ENCODE measurements around the gene CNTNAP2. TPM values are rescaled to one million over a fixed set of nuclear protein-coding genes. Genes with fewer than 3 reads are reported as not detected.
"Not testable (repeated sequence)": the region's sequence is repeated elsewhere in the genome, so short reads cannot be mapped to it uniquely, and the experiment has no call there.

CNTNAP2 gene
- total RNA-seq, 4 donors from 2014 or later, result not detected

DNA sequence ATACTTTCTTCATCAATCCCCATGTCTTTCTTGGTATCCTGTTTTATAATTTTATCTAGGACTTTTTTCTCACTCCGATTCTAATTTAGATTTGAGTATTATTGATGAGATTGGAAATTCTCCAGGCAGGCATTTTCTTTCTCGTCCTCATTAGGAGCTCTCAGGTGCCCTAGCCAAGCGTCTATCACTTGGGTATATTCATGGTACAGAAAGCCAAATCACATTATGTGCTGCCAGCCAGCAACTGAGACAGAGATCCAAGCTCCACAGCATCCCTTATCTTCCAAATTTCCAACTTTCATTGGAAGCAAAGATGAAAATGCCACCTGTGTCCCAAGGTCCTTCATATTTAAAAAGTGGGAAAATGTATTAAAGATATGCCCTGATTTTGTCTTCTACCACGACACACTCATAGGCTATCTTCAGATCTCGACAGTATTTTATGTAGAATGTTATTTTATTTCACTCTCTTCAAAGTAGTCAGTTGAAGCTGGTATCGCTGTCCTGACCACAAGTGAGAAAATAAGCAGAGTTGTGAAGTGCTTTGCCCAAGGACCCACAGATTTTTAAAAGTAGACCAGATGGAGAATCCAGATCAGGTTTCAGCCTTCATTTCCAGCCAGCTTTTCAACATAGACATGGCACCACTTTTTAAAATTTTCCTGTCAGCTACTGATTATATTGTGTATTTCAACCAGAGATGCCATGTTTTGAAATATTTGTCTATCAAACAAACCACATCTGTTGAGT lies 773.4 kb downstream of the CNTNAP2 start:
- Histone ChIP-seq H3K4me3 (no peak overlapping the region), H3K27me3 (no peaks in the 10 kb centered on the region), H3K9me3 (no peaks in the 10 kb centered on the region), H3K4me1 (no peaks in the 10 kb centered on the region), H3K27ac (no peak overlapping the region), H3K36me3 (no peaks in the 10 kb centered on the region)
- no peak for ATAC-seq
- intact Hi-C loops (cut with DNase I; ENCODE audit: low total_unique reads), result no loop called here
- TF ChIP-seq POLR2A (IDR thresholded peaks at IDR 0.05), result no peak
- TF ChIP-seq, protein P1, sequence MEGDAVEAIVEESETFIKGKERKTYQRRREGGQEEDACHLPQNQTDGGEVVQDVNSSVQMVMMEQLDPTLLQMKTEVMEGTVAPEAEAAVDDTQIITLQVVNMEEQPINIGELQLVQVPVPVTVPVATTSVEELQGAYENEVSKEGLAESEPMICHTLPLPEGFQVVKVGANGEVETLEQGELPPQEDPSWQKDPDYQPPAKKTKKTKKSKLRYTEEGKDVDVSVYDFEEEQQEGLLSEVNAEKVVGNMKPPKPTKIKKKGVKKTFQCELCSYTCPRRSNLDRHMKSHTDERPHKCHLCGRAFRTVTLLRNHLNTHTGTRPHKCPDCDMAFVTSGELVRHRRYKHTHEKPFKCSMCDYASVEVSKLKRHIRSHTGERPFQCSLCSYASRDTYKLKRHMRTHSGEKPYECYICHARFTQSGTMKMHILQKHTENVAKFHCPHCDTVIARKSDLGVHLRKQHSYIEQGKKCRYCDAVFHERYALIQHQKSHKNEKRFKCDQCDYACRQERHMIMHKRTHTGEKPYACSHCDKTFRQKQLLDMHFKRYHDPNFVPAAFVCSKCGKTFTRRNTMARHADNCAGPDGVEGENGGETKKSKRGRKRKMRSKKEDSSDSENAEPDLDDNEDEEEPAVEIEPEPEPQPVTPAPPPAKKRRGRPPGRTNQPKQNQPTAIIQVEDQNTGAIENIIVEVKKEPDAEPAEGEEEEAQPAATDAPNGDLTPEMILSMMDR (IDR thresholded peaks at IDR 0.05 in 4 of 5, conservative IDR thresholded peaks at IDR 0.05 in 1 of 5), result no peak
- in situ Hi-C loops (cut with MboI; ENCODE audit: low sequenced_read_pairs in 4 of 4), result no loop called here
- DNase-seq, result no peak

DNA sequence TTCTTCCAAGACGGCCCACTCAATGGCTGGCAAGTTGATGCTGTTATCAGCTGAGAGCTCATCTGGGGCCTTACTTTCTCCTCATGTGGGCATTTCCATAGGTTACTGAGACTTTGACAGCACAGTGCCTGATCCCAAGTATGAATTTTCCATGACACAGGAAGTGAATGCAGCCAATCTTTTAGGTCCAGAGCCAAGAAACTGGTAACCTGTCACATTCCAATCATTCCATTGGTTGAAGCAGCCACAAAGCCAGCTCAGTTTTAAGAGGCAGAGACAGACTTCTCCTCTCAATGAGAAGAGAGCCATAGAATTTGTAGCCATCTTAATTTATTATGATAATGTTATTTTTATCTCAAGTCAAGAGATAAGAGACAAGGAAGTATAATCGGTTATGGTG lies 775.5 kb downstream of the CNTNAP2 start:
- H3K27me3 ChIP-seq, result no peaks in the 10 kb centered on the region
- intact Hi-C loops (cut with DNase I; ENCODE audit: low total_unique reads), result no loop called here

DNA sequence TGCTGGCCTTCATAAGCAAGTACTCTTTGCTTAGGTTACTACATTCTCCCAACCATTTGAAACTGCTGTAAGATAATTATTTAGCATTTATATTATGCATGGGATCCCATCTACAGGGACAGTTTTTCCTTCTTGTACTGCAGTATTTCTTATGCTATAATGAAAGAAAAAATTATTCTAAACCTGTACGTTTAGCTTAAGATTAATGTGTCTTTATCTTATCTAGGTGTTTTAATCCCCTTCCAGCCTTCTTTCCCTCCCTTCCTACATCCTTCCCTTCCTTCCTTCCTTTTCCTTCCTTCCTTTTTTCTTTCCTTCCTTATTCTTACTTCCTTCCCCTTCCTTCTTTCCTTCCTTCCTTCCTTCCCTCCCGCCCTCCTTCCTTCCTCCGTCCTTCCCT lies 778.3 kb downstream of the CNTNAP2 start:
- intact Hi-C loops (cut with DNase I; ENCODE audit: low total_unique reads), result no loop called here
- Histone ChIP-seq H3K36me3 (no peaks in the 10 kb centered on the region), H3K4me1 (no peaks in the 10 kb centered on the region), H3K9me3 (no peaks in the 10 kb centered on the region), H3K4me3 (no peak overlapping the region), H3K27me3 (no peaks in the 10 kb centered on the region), H3K27ac (no peak overlapping the region)
- TF ChIP-seq POLR2A (IDR thresholded peaks at IDR 0.05), result no peak
- TF ChIP-seq, protein P1 (IDR thresholded peaks at IDR 0.05 in 4 of 5, conservative IDR thresholded peaks at IDR 0.05 in 1 of 5), result no peak
- ATAC-seq (no peak), DNase-seq (no peak)
- in situ Hi-C loops (cut with MboI; ENCODE audit: low sequenced_read_pairs in 4 of 4), result no loop called here

More for the DNA sequence above, 775.5 kb downstream of the CNTNAP2 start:
- Histone ChIP-seq H3K4me3 (no peak overlapping the region), H3K27ac (no peak overlapping the region), H3K36me3 (no peaks in the 10 kb centered on the region), H3K9me3 (no peaks in the 10 kb centered on the region), H3K4me1 (no peaks in the 10 kb centered on the region)
- TF ChIP-seq POLR2A (IDR thresholded peaks at IDR 0.05), result no peak
- TF ChIP-seq, protein P1 (IDR thresholded peaks at IDR 0.05 in 4 of 5, conservative IDR thresholded peaks at IDR 0.05 in 1 of 5), result no peak
- in situ Hi-C loops (cut with MboI; ENCODE audit: low sequenced_read_pairs in 4 of 4), result no loop called here
- no peak for ATAC-seq
- DNase-seq, result no peak

DNA sequence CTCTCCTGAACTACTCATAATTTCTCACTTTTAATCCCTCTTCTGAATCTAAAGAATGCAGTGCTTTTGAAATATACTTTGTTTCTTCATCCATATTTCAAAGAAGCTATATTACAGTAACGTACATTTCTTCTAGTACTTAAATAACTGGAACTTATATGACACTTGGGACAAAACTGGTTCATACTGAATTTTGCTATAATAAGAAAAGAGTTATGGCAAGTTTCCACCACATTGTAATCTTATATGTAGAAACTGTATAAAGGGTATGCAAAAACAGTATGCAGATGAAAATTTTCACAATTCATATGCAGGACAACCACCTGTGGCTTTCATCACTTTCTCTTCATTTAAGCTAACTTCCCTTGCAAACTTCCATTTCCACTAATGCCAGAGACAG lies 785.7 kb downstream of the CNTNAP2 start:
- ATAC-seq (no peak), DNase-seq (no peak)
- Histone ChIP-seq H3K27ac (no peak overlapping the region), H3K36me3 (no peaks in the 10 kb centered on the region), H3K9me3 (no peaks in the 10 kb centered on the region), H3K27me3 (no peaks in the 10 kb centered on the region), H3K4me3 (no peak overlapping the region), H3K4me1 (no peaks in the 10 kb centered on the region)
- intact Hi-C loops (cut with DNase I; ENCODE audit: low total_unique reads), result no loop called here
- in situ Hi-C loops (cut with MboI; ENCODE audit: low sequenced_read_pairs in 4 of 4), result no loop called here
- TF ChIP-seq, protein P1 (IDR thresholded peaks at IDR 0.05 in 4 of 5, conservative IDR thresholded peaks at IDR 0.05 in 1 of 5), result no peak
- TF ChIP-seq POLR2A (IDR thresholded peaks at IDR 0.05), result no peak

DNA sequence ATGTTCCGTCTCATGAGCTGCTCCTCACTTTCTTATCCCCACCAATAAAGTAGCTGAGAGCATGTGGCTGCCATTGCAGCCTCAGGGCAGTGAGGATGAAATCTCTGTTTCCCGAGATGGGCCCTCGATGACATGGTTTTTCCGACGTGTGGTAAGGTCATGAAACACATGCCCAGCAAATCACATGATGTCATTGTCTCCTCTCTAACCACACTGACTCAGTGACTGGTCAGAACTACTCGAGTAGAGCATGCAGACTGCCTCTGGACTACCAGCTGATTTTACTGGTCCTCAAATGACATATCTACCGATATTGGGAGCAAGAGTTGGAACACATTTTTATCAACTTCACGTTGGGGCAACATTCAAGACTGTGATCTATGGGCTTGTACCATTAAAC lies 786.1 kb downstream of the CNTNAP2 start:
- Histone ChIP-seq H3K27me3 (no peaks in the 10 kb centered on the region), H3K36me3 (no peaks in the 10 kb centered on the region), H3K27ac (no peak overlapping the region), H3K9me3 (no peaks in the 10 kb centered on the region), H3K4me1 (no peaks in the 10 kb centered on the region), H3K4me3 (no peak overlapping the region)
- no peak for ATAC-seq
- no peak for TF ChIP-seq POLR2A (IDR thresholded peaks at IDR 0.05)
- TF ChIP-seq, protein P1 (IDR thresholded peaks at IDR 0.05 in 4 of 5, conservative IDR thresholded peaks at IDR 0.05 in 1 of 5), result no peak
- no peak for DNase-seq
- in situ Hi-C loops (cut with MboI; ENCODE audit: low sequenced_read_pairs in 4 of 4), result no loop called here
- intact Hi-C loops (cut with DNase I; ENCODE audit: low total_unique reads), result no loop called here

DNA sequence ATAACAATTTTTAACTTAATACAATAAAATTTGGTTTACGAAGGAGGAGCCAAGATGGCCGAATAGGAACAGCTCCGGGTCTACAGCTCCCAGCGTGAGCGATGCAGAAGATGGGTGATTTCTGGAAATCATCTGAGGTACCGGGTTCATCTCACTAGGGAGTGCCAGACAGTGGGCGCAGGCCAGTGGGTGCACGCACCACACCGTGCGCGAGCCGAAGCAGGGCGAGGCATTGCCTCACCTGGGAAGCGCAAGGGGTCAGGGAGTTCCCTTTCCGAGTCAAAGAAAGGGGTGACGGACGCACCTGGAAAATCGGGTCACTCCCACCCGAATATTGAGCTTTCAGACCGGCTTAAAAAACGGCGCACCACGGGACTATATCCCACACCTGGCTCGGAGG lies 789.1 kb downstream of the CNTNAP2 start:
- H3K27ac ChIP-seq; H3K36me3 ChIP-seq; H3K4me1 ChIP-seq; H3K9me3 ChIP-seq; DNase-seq; H3K27me3 ChIP-seq; intact Hi-C loops (cut with DNase I; ENCODE audit: low total_unique reads); H3K4me3 ChIP-seq; ATAC-seq; in situ Hi-C loops (cut with MboI; ENCODE audit: low sequenced_read_pairs in 4 of 4): not testable (repeated sequence)

All from gastrocnemius medialis (tissue), 4 donors.